ENCODE data around the gene SYT13.

The SYT13 gene

GRCh38 chr11:45246241-45246640 lies 39.9 kb downstream of the SYT13 start:
- DNase-seq (ENCODE audit: low read depth): no peak

- DNase-seq (ENCODE audit: low read depth): no peak
Observed at GRCh38 chr11:45245218-45246045, 40.7 kb downstream of the SYT13 start.

- DNase-seq (ENCODE audit: low read depth): no peak
Observed at GRCh38 chr11:45243967-45244366, 42.2 kb downstream of the SYT13 start.

- DNase-seq (ENCODE audit: low read depth): no peak
Observed at GRCh38 chr11:45239733-45240132, 46.4 kb downstream of the SYT13 start.

GRCh38 chr11:45238724-45239123 lies 47.4 kb downstream of the SYT13 start:
- peak; percentile 68 for DNase-seq (ENCODE audit: low read depth)

GRCh38 chr11:45237711-45238315 lies 48.3 kb downstream of the SYT13 start:
- DNase-seq (ENCODE audit: low read depth): no peak

- DNase-seq (ENCODE audit: low read depth): no peak
Observed at GRCh38 chr11:45234306-45235006, 51.7 kb downstream of the SYT13 start.

GRCh38 chr11:45233804-45234170 lies 52.4 kb downstream of the SYT13 start:
- no peak for DNase-seq (ENCODE audit: low read depth)

GRCh38 chr11:45233121-45233803 lies 52.9 kb downstream of the SYT13 start:
- DNase-seq (ENCODE audit: low read depth): peak; percentile 58

- DNase-seq (ENCODE audit: low read depth): no peak
Observed at GRCh38 chr11:45232341-45233080, 53.6 kb downstream of the SYT13 start.

GRCh38 chr11:45229401-45230020 lies 56.6 kb downstream of the SYT13 start:
- no peak for DNase-seq (ENCODE audit: low read depth)

GRCh38 chr11:45227836-45228235 lies 58.3 kb downstream of the SYT13 start:
- DNase-seq (ENCODE audit: low read depth): no peak

- no peak for DNase-seq (ENCODE audit: low read depth)
Observed at GRCh38 chr11:45226901-45227300, 59.2 kb downstream of the SYT13 start.

GRCh38 chr11:45225961-45226871 lies 59.9 kb downstream of the SYT13 start:
- no peak for DNase-seq (ENCODE audit: low read depth)

- DNase-seq (ENCODE audit: low read depth): no peak
Observed at GRCh38 chr11:45225277-45225676, 60.9 kb downstream of the SYT13 start.

- DNase-seq (ENCODE audit: low read depth): no peak
Observed at GRCh38 chr11:45224766-45225165, 61.4 kb downstream of the SYT13 start.

GRCh38 chr11:45223496-45223895 lies 62.6 kb downstream of the SYT13 start:
- DNase-seq (ENCODE audit: low read depth): no peak

- DNase-seq (ENCODE audit: low read depth): no peak
Observed at GRCh38 chr11:45219411-45219810, 66.7 kb downstream of the SYT13 start.

- DNase-seq (ENCODE audit: low read depth): no peak
Observed at GRCh38 chr11:45218705-45219104, 67.4 kb downstream of the SYT13 start.

GRCh38 chr11:45217991-45218390 lies 68.2 kb downstream of the SYT13 start:
- DNase-seq (ENCODE audit: low read depth): no peak
